ENCODE results near the gene CCDC68.

DNA sequence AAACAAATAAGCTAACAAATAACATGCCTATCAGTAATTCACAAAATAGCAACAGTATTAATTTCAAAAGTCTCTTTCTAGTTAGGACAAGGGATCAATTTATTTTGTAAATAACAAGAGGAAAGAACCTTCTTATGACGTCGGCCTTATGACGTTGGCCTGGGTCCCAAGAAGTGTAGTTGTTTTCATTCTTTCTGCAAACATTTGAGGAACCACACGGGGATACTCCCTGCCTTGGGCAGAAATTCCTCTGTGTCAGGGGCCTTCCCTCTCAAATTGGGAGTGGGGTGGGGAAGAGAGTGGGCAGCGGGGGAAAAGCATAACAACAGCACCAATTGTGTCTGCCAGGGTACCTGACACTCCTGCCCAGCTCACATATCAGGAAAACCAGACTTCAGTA lies 1.3 kb downstream of the CCDC68 start:
- TF ChIP-seq POLR2A (IDR thresholded peaks at IDR 0.05) (no peak), CTCF (IDR thresholded peaks at IDR 0.05) (no peak)

Data from gastroesophageal sphincter (tissue), 3 donors.